CD4-positive, alpha-beta T cell treated with Interleukin-15 for 1 hour (primary cell): ENCODE data around the gene UBXN11.
"Not testable (repeated sequence)": the region's sequence is repeated elsewhere in the genome, so short reads cannot be mapped to it uniquely, and the experiment has no call there.

Source experiments
- DNase-seq: peaks from one replicate; pipeline ENCODE4 v3.0.0-alpha.2; 2020

The UBXN11 gene

DNA sequence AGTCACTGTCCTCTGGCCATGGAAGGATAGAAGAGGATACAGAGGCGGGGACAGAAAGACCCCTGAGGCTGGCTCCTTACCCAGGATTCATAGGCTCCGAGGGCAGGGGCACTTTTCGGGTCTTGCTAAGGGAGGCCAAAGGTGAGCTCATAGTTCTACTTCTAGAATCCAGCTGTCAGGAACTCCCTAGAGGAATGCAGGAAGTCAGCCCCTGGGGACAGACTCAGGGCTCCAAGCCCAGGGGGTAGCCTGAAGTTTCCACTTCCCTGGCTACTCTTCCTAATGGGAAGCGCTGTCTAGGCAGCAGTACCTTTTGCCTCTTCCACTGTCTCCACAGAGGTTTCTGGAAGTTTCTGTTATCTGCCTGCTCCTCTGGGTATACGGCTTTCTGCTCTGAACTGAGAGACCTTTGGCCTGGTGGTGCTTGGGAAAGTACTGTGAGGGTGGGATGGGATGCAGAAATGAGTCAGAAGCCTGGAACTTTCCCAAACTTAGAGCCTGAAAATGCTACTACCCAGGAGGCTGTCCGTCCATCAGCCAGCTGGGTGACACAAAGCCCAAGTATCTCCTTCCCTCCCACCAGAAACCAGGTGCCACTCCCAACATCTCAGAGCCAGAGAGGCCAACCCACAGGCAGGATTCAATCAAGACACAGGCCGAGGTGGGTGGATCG lies 3.6 kb downstream of the UBXN11 start:
- no peak for DNase-seq

GRCh38 chr1:26300578-26301275 lies 5.7 kb downstream of the UBXN11 start:
- no peak for DNase-seq

DNA sequence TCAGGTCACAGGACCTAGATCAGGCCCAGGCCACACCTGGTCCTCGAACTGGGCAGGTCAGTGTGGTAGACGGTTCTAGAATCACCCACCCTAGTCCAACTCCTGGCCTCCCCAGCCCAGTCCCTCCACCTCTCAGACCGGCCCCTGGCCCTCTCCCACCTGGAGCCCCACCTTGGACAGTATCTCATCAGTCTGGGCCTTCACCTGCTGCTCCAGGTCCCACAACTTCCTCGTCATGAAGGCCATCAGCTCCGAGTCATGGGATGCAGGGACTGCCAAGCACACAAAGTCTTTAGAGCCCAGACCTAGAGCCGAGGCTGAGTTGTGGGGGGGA lies 8.7 kb downstream of the UBXN11 start:
- DNase-seq: no peak

DNA sequence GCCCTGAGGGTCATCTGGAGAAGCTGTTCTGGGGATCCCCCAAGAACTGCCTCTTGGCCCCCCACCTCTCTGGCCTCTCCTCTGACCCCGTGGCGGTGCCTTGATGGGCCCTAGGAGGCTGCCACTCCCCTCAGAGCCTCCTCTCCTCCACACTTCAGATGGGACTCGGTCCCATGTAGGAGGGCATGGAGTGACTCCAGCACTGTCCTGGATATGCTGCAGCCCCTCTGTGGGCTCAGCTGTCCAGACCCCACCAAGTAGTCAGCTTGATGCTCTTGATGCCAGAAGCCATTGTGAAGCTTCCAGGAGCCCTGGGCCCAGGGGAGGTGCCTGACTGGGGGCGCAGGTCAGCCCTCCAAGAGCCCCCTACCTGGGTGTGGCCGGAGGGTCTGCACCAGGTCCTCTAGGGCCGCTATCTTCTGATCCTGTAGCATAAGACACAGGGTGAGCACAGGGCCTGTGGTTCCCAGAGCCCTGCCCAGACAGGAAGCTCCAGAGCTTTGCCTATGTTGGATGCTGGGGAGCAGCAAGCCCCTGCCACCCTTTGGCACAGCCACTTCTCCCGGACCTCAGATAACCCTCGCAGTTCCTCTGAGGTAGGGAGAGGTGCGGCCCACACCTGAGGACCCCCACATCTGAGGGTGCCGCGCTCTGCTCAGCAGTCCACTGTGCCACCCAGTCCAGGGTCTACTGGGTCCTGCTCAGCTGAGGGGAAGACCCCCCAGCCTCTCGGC lies 9.2 kb downstream of the UBXN11 start:
- DNase-seq: no peak

- DNase-seq: no peak
These were observed 9.9 kb downstream of the UBXN11 start for GRCh38 chr1:26296340-26297056.

- DNase-seq: no peak
These were observed 11.0 kb downstream of the UBXN11 start for GRCh38 chr1:26295194-26296138.

DNA sequence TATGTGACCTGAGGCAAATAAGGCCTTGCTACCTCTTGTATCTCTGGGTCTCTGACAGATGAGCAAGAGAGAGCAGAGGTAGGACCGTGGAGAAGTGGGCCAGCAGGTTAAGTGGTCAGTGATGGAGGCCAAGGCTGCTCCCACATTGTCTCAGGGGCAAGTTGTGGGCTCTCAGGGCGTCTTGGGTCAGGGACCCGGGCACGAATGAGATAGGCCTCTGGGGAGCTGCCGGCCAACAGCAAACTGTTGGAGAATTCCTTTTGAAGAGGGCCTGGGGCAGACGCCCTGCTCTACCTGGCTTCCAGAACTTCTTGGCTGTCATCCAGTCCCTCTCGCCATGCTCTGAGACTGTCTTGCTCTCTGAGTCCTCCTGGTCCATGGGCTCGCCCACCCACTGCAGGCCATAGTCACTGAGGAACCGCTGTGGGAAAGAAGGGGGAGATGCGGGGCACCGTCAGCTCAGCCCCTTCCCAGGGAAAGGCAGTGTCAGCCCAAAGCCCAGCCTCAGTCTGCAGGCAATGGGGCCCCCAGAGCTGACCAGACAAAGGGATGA lies 12.4 kb downstream of the UBXN11 start:
- DNase-seq: no peak

DNA sequence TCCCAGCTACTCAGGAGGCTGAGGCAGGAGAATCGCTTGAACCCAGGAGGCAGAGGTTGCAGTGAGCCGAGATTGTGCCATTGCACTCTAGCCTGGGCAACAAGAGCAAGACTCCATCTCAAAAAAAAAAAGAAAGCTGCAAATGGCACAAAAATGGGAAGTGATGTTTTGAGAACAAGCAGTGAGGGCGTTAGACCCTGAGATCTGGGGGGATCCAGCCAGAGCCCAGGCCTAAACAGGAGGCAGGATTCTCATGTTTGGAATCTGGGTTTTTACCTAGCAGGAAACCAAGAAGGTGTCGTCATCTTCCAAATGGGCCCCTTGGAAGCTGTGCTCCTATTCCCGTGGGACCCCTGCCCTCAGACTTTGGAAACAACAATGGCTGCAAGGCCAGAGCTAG lies 13.7 kb downstream of the UBXN11 start:
- DNase-seq: not testable (repeated sequence)

DNA sequence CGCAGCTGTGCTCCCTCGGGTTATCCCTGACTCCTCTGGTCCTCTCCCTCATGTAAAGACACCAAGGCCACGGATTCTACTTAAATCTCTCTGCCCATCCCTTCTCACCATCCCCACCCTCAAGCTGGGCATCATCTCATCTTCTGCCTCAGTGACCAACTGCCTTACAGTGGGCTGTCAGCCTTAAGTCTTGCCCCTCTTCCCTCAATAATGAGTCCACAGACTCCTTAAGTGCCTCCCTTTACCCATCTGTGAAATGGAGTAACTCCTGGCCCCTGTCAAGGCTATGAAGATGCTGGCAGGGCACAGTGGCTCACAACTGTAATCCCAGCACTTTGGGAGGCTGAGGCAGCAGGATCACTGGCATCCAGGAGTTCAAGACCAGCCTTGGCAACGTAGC lies 14.5 kb downstream of the UBXN11 start:
- no peak for DNase-seq

- DNase-seq: no peak
These were observed 15.0 kb downstream of the UBXN11 start for GRCh38 chr1:26291433-26291832.

DNA sequence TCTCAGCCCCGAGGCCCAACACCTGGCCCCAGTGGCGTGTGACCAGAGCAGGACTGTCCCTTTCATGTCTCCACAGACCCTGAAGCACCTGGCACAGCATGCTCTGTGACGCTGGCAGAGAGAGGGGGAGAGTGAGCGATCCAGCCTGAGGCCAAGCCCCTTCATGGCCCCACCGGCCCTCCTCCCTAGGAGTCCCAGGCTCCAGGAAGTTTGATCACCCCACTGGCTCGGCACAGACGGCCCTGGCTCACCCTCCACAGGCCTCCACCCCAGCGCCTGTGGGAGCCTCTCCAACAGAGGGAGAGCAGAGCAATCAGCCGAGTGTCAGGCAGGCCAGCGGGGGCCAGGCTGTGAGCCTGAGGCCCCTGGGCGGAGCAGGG lies 15.6 kb downstream of the UBXN11 start:
- no peak for DNase-seq

GRCh38 chr1:26290122-26290881 lies 16.1 kb downstream of the UBXN11 start:
- peak; percentile 57 for DNase-seq

- peak; percentile 84 for DNase-seq
These were observed 17.0 kb downstream of the UBXN11 start for GRCh38 chr1:26289158-26290059.

- peak; percentile 62 for DNase-seq
These were observed 18.0 kb downstream of the UBXN11 start for GRCh38 chr1:26288311-26288941.

DNA sequence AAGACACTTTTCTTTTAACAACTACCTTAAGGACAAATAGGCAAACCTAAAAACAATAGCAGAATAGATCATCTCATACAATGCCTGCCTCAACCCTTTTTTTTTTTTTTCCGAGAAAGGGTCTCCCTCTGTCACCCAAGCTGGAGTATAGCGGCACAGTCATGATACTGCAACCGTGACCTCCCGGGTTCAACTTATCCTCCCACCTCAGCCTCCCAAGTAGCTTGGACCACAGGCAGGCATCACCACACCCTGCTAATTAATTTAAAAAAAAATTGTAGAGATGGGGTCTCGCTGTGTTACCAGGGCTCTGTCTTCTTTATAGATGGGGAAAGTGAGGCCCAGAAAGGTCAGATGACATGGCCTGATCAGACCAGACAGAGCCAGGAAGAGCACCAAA lies 18.6 kb downstream of the UBXN11 start:
- no peak for DNase-seq

- peak; percentile 77 for DNase-seq
These were observed 19.3 kb downstream of the UBXN11 start for GRCh38 chr1:26287033-26287711.

GRCh38 chr1:26286064-26286416 lies 20.4 kb downstream of the UBXN11 start:
- DNase-seq: no peak

DNA sequence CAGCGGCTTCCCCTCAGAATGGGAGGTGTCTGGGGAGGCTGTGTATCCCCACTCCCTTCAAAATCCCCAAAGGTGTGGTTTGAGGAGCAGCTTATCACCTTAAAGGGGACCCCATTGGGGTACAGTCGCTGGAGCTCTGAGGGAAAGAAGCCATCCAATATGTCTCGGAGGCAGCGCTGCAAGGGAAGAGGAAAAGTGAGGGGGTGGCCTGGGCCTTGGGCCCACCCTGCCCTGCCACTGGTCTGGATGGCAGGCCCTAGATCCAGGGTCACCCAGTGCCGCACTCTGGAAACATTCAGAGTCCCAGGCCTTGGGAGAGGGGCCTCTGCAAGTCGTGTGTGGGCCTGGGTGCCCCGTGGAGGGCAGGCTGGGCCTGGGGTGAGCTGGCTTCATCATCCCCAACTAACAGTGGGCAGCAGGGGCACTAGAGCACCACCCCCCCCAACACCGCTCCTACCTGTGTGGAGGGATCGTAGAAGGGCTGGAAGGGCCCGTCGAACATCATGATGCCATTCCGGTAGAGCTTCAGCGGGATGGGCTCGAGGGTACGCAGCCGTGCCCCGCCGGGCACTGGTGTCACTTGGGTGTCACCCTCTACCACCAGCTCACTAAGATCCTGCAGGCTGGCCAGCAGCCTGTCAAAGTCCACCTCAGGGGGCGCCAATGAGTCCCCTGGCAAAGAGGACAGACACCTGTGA lies 20.9 kb downstream of the UBXN11 start:
- DNase-seq: no peak
